Smooth muscle cell (in vitro differentiated cells): ENCODE measurements around the gene IQGAP1. TPM values are rescaled to one million over a fixed set of nuclear protein-coding genes. Genes with fewer than 3 reads are reported as not detected.

Experiments used
- DNase-seq: peaks from one replicate; lab custom pipeline; 2025; ENCODE audit not compliant: unreplicated experiment; lab: John Stamatoyannopoulos, UW
- H2AFZ ChIP-seq: fragments of 200-600 bp; sonication (generic); 2 replicates; pipeline ENCODE4 v1.6.0; 2016; ENCODE audit warnings: antibody characterized with exemption, low read depth, mild to moderate bottlenecking
- H3F3A ChIP-seq: fragments of 200-600 bp; sonication (generic); 2 replicates; pipeline ENCODE4 v1.6.0; 2017; ENCODE audit warnings: antibody characterized with exemption, low read depth
- H3K27ac ChIP-seq: fragments of 200-600 bp; sonication (generic); 2 replicates; pipeline ENCODE4 v1.5.1; 2016; ENCODE audit warnings: low read depth, mild to moderate bottlenecking
- H3K27me3 ChIP-seq: fragments of 200-600 bp; sonication (generic); 2 replicates; pipeline ENCODE4 v1.6.1; 2016; ENCODE audit warnings: low read depth, mild to moderate bottlenecking
- H3K36me3 ChIP-seq: fragments of 200-600 bp; sonication (generic); 2 replicates; pipeline ENCODE4 v1.5.1; 2016; ENCODE audit warnings: low read depth
- H3K4me1 ChIP-seq: fragments of 200-600 bp; sonication (generic); 2 replicates; pipeline ENCODE4 v1.5.1; 2016; ENCODE audit warnings: low read depth
- H3K4me2 ChIP-seq: fragments of 200-600 bp; sonication (generic); 2 replicates; pipeline ENCODE4 v1.6.0; 2016; ENCODE audit warnings: mild to moderate bottlenecking
- H3K4me3 ChIP-seq: fragments of 200-600 bp; sonication (generic); 2 replicates; pipeline ENCODE4 v1.5.1; 2016; ENCODE audit warnings: mild to moderate bottlenecking
- H3K79me2 ChIP-seq: fragments of 200-600 bp; sonication (generic); 2 replicates; pipeline ENCODE4 v1.6.0; 2016; ENCODE audit warnings: low read depth, mild to moderate bottlenecking
- H3K9ac ChIP-seq: fragments of 200-600 bp; sonication (generic); 2 replicates; pipeline ENCODE4 v1.6.0; 2016; ENCODE audit warnings: low read depth
- H3K9me3 ChIP-seq: fragments of 200-600 bp; sonication (generic); replicated peaks from 2 replicates; pipeline ENCODE4 v1.5.1; 2016; ENCODE audit warnings: low read depth
- H4K20me1 ChIP-seq: fragments of 200-600 bp; sonication (generic); 2 replicates; pipeline ENCODE4 v1.6.0; 2016; ENCODE audit warnings: low read depth
- CTCF ChIP-seq: fragments of 200-600 bp; sonication (generic); IDR thresholded peaks from 2 replicates; pipeline ENCODE4 v1.5.1; 2017; ENCODE audit warnings: borderline replicate concordance, mild to moderate bottlenecking, antibody characterized with exemption; ENCODE audit not compliant: insufficient read depth, poor library complexity, severe bottlenecking
- WGBS: methylation state at CpG from one replicate; pipeline ENCODE4 v1.1.7; 2016; ENCODE audit warnings: low lambda C conversion rate; 5-methylcytosine and 5-hydroxymethylcytosine counted together
- polyA plus RNA-seq: library from polyadenylated mRNA; unstranded; fragments of >200 nt; fragmentation: Nextera tagmentation; extraction: Ambion mirVana; gene quantifications from 2 replicates; pipeline ENCODE4 v1.2.1, GENCODE V29; 2016
- total RNA-seq: library from RNA; depleted of rRNA; stranded (reverse); fragments of >200 nt; gene quantifications from 2 replicates; pipeline ENCODE4 v1.2.3, GENCODE V29; 2014

Gene IQGAP1
- total and polyA plus RNA-seq, 2 experiments from 2014 or later, result 59.3 to 185 TPM

GRCh38 chr15:90401495-90401894 lies 13.5 kb downstream of the IQGAP1 start:
- Histone ChIP-seq H3K4me2 (peak overlapping the region; percentile 81), H4K20me1 (peaks cover 60% of the 10 kb centered on the region), H3K79me2 (peaks cover 94% of the 10 kb centered on the region), H3K4me1 (peaks cover 49% of the 10 kb centered on the region), H3F3A (peaks cover 50% of the 10 kb centered on the region), H3K27me3 (no peaks in the 10 kb centered on the region), H3K36me3 (no peaks in the 10 kb centered on the region), H3K9me3 (no peaks in the 10 kb centered on the region), H2AFZ (no peak overlapping the region), H3K4me3 (no peak overlapping the region), H3K27ac (peak overlapping the region; percentile 99), H3K9ac (peak overlapping the region; percentile 88)
- no peak for TF ChIP-seq CTCF
- WGBS, result 37% methylated on average over 1 of the region's 1 CpG
- DNase-seq, result no peak

- peak overlapping the region; percentile 88 for H3K9ac ChIP-seq
- H3K36me3 ChIP-seq, result no peaks in the 10 kb centered on the region
- H3K27me3 ChIP-seq, result no peaks in the 10 kb centered on the region
- no peak overlapping the region for H2AFZ ChIP-seq
- peaks cover 58% of the 10 kb centered on the region for H4K20me1 ChIP-seq
- no peak for TF ChIP-seq CTCF
- H3K27ac ChIP-seq, result peak overlapping the region; percentile 99
- no peak for DNase-seq
- H3K4me2 ChIP-seq, result peak overlapping the region; percentile 81
- H3K4me1 ChIP-seq, result peaks cover 49% of the 10 kb centered on the region
- peaks cover 94% of the 10 kb centered on the region for H3K79me2 ChIP-seq
- H3F3A ChIP-seq, result peaks cover 50% of the 10 kb centered on the region
- H3K4me3 ChIP-seq, result no peak overlapping the region
- no peaks in the 10 kb centered on the region for H3K9me3 ChIP-seq
These were observed 14.2 kb downstream of the IQGAP1 start for GRCh38 chr15:90402223-90402622.

- Histone ChIP-seq H3K27me3 (no peaks in the 10 kb centered on the region), H3K9me3 (no peaks in the 10 kb centered on the region), H2AFZ (no peak overlapping the region), H3K4me2 (peak overlapping the region; percentile 81), H3K9ac (peak overlapping the region; percentile 88), H3K4me1 (peaks cover 54% of the 10 kb centered on the region), H3K79me2 (peaks cover 94% of the 10 kb centered on the region), H3F3A (peaks cover 50% of the 10 kb centered on the region), H3K4me3 (no peak overlapping the region), H3K27ac (peak overlapping the region; percentile 99), H3K36me3 (no peaks in the 10 kb centered on the region), H4K20me1 (peaks cover 60% of the 10 kb centered on the region)
- 42% methylated on average over 3 of the region's 3 CpGs for WGBS
- no peak for TF ChIP-seq CTCF
- no peak for DNase-seq
These were observed 14.7 kb downstream of the IQGAP1 start for GRCh38 chr15:90402767-90403166.

- 30% methylated on average over 3 of the region's 3 CpGs for WGBS
- Histone ChIP-seq H3K4me3 (no peak overlapping the region), H3K9me3 (no peaks in the 10 kb centered on the region), H2AFZ (no peak overlapping the region), H3K27ac (peak overlapping the region; percentile 99), H3F3A (peaks cover 40% of the 10 kb centered on the region), H3K9ac (peak overlapping the region; percentile 30), H4K20me1 (peaks cover 62% of the 10 kb centered on the region), H3K4me1 (peaks cover 44% of the 10 kb centered on the region), H3K27me3 (no peaks in the 10 kb centered on the region), H3K79me2 (peaks cover 93% of the 10 kb centered on the region), H3K36me3 (no peaks in the 10 kb centered on the region), H3K4me2 (peak overlapping the region; percentile 40)
- no peak for TF ChIP-seq CTCF
- DNase-seq, result no peak
These were observed 17.1 kb downstream of the IQGAP1 start for GRCh38 chr15:90405055-90405607.
